HUES48 (cell line): ENCODE measurements around the gene DGKI.

Experiments used
- H3K27ac ChIP-seq: one replicate; pipeline ENCODE4 v1.7.0; 2013; ENCODE audit warnings: low read depth, low read length, inconsistent platforms
- H3K27me3 ChIP-seq: 2 replicates; pipeline ENCODE4 v1.6.1; 2013; ENCODE audit warnings: mild to moderate bottlenecking, low read length; ENCODE audit not compliant: control insufficient read depth, insufficient read depth
- H3K36me3 ChIP-seq: 2 replicates; pipeline ENCODE4 v1.6.1; 2013; ENCODE audit warnings: low read length; ENCODE audit not compliant: control insufficient read depth, insufficient read depth
- H3K4me1 ChIP-seq: 2 replicates; pipeline ENCODE4 v1.6.1; 2013; ENCODE audit warnings: mild to moderate bottlenecking, low read length; ENCODE audit not compliant: control insufficient read depth, insufficient read depth
- H3K4me3 ChIP-seq: 2 replicates; pipeline ENCODE4 v1.5.1; 2013; ENCODE audit warnings: mild to moderate bottlenecking, low read depth, low read length
- H3K9ac ChIP-seq: 2 replicates; pipeline ENCODE4 v1.6.1; 2013; ENCODE audit warnings: mild to moderate bottlenecking, low read depth, low read length, moderate library complexity
- H3K9me3 ChIP-seq: 2 replicates; pipeline ENCODE4 v1.6.1; 2013; ENCODE audit warnings: low read length; ENCODE audit not compliant: control insufficient read depth, insufficient read depth

Gene DGKI

DNA sequence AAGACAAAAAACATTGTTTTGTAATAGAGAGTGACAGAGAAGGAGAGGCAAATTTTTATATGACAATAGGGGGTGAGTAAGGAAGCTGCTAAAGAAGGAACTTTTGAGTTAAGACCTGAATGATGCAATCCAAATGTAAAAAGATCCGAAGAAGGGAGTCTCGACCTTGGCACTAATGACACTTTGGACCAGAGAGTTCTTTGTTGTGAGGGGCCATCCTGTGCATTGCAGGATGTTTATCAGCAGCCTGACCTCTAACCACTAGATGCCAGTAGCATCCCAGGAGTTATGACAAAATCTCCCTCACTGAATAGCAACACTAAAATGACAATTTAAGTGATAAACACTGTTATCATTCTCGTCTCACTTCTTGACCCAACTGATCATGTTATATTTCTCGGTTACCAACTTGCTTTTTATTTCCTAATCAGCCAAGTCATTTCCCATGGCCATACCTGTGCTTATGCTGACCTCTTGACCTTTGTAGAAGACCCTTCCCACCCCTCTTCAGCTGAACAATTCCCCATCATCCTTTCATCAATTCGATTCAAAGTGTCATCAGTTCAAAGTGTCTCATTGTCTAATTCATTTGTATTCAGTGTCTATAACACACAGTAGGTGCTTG lies 30.0 kb downstream of the DGKI start:
- Histone ChIP-seq H3K27me3 (no peaks in the 10 kb centered on the region), H3K27ac (no peak overlapping the region), H3K9ac (no peak overlapping the region), H3K36me3 (no peaks in the 10 kb centered on the region), H3K9me3 (no peaks in the 10 kb centered on the region), H3K4me1 (peaks cover 28% of the 10 kb centered on the region), H3K4me3 (no peak overlapping the region)

DNA sequence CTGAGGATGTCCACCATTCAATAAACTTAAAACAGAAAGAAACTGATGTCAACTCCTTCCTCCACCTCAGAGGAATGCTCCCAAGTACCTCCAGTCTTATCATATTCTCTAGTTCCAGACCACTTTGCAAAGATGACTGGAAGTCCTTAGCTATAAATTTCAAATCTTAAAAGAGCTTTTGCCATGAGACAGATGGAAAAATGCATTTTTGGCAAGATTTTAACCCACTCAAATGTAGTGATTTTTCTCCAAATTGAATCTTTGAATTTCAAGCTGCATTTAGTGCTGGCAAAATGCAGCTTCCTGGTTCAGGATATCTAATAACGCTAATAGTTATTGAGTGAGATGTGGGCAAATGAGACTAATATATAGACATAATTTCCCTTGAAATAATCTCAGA lies 33.2 kb downstream of the DGKI start:
- H3K27me3 ChIP-seq, result no peaks in the 10 kb centered on the region
- H3K9me3 ChIP-seq, result no peaks in the 10 kb centered on the region
- no peak overlapping the region for H3K4me3 ChIP-seq
- H3K9ac ChIP-seq, result no peak overlapping the region
- 0 out of 2 replicates have a peak, but pooled peaks cover 7% of the 10 kb centered on the region for H3K4me1 ChIP-seq
- H3K27ac ChIP-seq, result no peak overlapping the region
- H3K36me3 ChIP-seq, result no peaks in the 10 kb centered on the region

DNA sequence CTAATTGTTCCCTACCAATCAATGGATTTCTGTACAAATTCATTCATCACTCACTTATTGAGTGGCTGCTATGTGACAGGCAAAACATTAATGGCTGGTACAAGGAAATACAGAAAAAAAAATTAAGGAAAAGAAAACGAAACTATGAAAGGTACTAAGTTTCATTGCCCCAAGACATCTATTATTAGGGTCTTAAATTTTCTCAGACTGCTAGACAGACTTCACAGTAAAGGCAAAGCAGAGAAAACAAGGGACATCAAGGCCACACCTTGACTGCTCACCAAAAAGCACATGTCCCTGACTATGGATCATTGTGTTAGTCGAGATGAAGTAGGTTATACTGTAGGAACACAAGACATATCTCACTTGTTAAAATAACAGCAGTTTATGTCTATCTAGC lies 36.5 kb downstream of the DGKI start:
- Histone ChIP-seq H3K4me1 (peaks cover 10% of the 10 kb centered on the region), H3K4me3 (no peak overlapping the region)

DNA sequence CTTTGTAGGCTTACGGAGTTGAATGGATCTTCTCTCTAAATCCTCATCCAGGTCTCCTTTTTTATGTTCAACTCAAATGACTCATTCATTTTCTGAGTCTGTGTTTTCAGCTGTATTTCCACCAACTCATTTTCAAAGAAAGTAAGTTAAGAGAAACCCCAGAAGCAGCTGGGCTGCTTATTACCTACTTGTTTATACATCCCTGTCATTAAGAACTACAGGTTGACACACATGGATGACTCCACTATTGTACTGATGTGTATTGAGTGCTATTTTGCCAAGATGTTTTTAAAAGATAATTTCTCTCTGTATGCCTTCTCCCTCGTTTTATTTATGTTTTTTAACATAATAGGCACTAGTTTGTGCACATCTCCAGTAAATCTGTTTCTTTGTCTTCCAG lies 41.9 kb downstream of the DGKI start:
- H3K4me3 ChIP-seq, result no peak overlapping the region
- H3K9me3 ChIP-seq, result no peaks in the 10 kb centered on the region
- no peaks in the 10 kb centered on the region for H3K27me3 ChIP-seq
- H3K9ac ChIP-seq, result no peak overlapping the region
- no peak overlapping the region for H3K27ac ChIP-seq
- H3K36me3 ChIP-seq, result no peaks in the 10 kb centered on the region
- peaks cover 23% of the 10 kb centered on the region for H3K4me1 ChIP-seq

More for the DNA sequence above, 36.5 kb downstream of the DGKI start:
- Histone ChIP-seq H3K27ac (no peak overlapping the region), H3K36me3 (no peaks in the 10 kb centered on the region), H3K9me3 (no peaks in the 10 kb centered on the region), H3K9ac (no peak overlapping the region), H3K27me3 (no peaks in the 10 kb centered on the region)

DNA sequence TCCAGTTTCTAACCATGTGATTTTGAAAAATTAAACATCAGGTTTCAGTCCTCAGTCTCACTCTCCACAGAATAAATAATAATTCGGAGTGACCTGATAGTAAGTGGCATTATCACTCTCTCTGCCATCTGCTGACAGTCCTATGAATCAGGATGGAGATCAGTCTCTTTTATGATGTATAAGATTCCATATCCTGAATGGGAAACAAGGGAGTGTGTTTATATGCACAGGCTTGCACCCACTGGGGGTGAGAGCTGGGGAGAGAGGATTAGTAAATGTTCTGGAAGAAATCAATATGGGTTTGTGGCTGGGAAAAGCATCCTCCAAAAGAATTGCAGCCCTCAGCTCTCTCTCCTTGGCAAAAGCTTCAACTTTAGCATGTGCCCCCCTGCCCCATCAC lies 45.3 kb downstream of the DGKI start:
- no peak overlapping the region for H3K27ac ChIP-seq
- H3K9me3 ChIP-seq, result no peaks in the 10 kb centered on the region
- no peak overlapping the region for H3K4me3 ChIP-seq
- H3K4me1 ChIP-seq, result peaks cover 23% of the 10 kb centered on the region
- no peaks in the 10 kb centered on the region for H3K27me3 ChIP-seq
- H3K9ac ChIP-seq, result no peak overlapping the region
- H3K36me3 ChIP-seq, result no peaks in the 10 kb centered on the region

DNA sequence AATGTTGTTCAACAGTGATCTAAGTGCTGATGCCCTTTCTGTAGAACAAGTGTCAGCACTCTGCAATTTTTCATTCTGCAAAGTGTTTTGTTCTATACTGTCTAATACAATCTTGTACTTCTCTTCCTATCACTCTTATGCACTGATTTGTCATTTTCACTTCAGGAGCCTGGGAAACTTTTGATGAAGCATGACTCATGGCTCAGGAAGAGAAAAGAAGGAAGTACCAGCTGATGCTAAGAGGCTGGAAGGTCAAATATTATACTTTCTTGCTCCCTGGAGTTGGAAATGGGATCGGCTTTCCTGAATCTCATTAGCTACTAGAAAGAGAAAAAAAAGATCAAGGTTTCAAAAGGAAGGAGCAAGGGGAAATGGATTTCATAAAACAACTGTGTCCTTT lies 45.8 kb downstream of the DGKI start:
- H3K9me3 ChIP-seq, result no peaks in the 10 kb centered on the region
- H3K27ac ChIP-seq, result no peak overlapping the region
- no peak overlapping the region for H3K9ac ChIP-seq
- no peaks in the 10 kb centered on the region for H3K27me3 ChIP-seq
- peaks cover 21% of the 10 kb centered on the region for H3K4me1 ChIP-seq
- no peaks in the 10 kb centered on the region for H3K36me3 ChIP-seq
- no peak overlapping the region for H3K4me3 ChIP-seq

DNA sequence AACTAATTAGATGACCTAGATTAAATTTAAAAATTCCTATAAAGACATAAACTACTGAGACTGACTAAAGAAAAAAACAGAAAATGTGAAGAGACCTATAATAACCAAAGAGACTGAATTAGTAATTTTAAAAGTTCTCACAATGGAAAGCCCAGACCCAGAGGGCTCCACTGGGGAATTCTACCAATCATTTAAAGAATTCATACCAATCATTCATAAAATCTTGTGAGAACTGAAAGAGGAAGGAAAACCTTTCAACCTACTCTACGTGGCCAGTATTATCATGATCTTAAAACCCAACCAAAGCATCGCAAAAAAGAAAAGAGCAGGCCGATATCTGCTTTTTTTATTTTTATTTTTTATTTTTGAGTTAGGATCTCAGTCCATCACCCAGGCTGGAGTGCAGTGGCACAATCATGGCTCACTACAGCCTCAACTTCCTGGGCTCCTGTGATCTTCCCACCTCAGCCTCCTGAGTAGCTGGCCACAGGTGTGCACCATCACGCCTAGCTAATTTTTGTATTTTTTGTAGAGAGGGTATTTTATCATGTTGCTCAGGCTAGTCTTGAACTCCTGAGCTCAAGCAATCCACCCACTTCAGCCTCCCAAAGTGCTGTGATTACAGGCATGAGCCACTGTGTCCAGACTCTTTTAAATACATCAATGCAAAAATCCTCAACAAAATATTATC lies 48.6 kb downstream of the DGKI start:
- no peaks in the 10 kb centered on the region for H3K27me3 ChIP-seq
- no peaks in the 10 kb centered on the region for H3K36me3 ChIP-seq
- H3K4me3 ChIP-seq, result no peak overlapping the region
- no peak overlapping the region for H3K9ac ChIP-seq
- peaks cover 8% of the 10 kb centered on the region for H3K4me1 ChIP-seq
- no peak overlapping the region for H3K27ac ChIP-seq
- peaks cover 5% of the 10 kb centered on the region; the same call in 1 of the 2 replicates for H3K9me3 ChIP-seq

DNA sequence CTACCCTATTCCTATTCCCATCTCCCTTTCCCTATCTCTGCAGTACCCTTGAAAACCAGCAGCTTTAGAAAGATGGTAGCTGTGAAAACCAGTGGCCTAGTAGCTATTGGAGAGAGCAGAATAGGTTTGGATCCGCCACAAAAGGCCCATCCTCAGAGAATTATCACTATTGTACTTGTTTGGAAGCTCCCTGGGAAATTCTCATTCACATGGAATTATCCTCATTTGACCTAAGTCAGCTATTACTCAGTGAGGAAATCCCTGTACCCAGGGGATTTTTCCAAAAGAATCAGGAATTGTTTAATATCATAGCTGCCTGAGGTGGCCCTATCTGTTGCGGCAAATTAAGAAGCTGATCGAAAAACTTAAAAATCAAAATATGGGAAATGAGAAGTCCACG lies 51.6 kb downstream of the DGKI start:
- H3K27ac ChIP-seq, result no peak overlapping the region
- no peaks in the 10 kb centered on the region for H3K27me3 ChIP-seq
- no peak overlapping the region for H3K9ac ChIP-seq
- H3K36me3 ChIP-seq, result no peaks in the 10 kb centered on the region
- no peaks in the 10 kb centered on the region for H3K4me1 ChIP-seq
- H3K9me3 ChIP-seq, result peaks cover 5% of the 10 kb centered on the region; the same call in 1 of the 2 replicates
- no peak overlapping the region for H3K4me3 ChIP-seq

DNA sequence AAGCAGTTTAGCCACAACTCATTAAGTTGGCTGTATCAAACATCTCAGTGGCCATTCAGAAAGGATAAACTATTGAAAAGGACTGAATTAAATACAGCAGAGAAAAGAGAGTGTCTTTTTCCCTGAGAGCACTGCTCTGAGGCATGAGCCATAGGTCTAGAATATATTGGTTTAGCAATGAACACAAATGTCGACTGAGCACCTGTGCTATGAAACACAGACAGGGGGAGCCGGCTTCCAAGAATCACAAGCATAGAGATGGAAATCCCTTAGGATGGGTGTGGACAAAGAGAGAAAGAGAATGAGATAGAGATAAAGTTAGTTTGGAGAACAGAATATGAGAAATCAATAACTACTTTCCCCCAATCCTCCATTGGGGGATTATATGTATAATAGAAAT lies 54.8 kb downstream of the DGKI start:
- no peak overlapping the region for H3K4me3 ChIP-seq
- H3K27me3 ChIP-seq, result no peaks in the 10 kb centered on the region
- H3K9ac ChIP-seq, result no peak overlapping the region
- H3K36me3 ChIP-seq, result no peaks in the 10 kb centered on the region
- no peak overlapping the region for H3K27ac ChIP-seq
- H3K9me3 ChIP-seq, result peaks cover 5% of the 10 kb centered on the region; the same call in 1 of the 2 replicates
- H3K4me1 ChIP-seq, result no peaks in the 10 kb centered on the region

DNA sequence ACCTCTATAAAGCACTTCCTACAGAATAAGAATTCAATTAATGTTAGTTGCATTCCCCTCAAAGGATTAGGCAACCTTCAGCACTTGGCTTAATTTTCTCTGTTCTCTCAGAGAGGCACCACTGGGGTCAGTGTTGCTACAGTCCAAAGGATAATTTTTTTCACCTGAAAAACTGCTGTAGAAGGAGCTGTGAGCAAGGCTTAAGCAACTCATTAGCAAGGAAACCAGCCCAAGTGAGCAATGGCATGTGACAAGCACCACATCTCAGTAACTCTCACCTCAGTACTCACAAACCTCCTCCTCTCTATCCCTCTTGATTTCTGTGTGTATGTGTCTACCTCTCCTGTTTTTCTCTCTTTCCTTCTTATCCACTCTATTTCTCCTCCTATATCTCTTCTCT lies 55.9 kb downstream of the DGKI start:
- Histone ChIP-seq H3K9me3 (peaks cover 4% of the 10 kb centered on the region; the same call in 1 of the 2 replicates), H3K27me3 (no peaks in the 10 kb centered on the region), H3K36me3 (no peaks in the 10 kb centered on the region)

DNA sequence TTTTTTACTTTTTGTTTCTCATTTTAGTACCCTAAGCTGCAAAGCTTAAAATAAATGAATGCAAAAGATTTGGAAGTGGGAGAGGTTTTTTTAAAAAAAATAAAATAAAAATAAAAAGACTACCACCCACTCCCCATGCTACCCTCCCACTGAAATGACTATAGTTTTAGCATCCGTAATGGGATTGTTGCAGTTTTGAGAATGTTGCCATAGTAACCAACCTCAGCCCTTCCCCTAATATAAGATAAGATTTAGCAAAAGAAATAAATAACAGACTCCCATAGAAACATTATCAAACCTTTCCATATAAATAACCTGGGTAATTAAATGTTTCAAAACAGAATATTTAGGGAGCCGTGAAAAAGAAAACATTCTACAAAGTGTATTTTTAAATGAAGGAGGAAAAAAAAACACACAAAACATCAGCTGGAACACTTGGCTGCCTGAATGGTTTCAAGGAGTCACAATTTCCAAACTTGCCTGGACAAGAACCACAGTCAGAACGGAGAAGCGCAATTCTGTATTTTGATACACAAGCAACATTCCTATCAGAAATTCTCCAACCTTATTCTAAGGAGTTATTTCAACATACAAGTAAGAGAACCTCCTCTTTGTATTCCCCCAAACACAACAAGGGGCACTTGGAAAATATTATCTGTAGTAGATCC lies 57.4 kb downstream of the DGKI start:
- Histone ChIP-seq H3K4me1 (no peaks in the 10 kb centered on the region), H3K27ac (no peak overlapping the region), H3K4me3 (no peak overlapping the region), H3K27me3 (no peaks in the 10 kb centered on the region), H3K9ac (no peak overlapping the region), H3K36me3 (no peaks in the 10 kb centered on the region), H3K9me3 (no peaks in the 10 kb centered on the region)

More for the DNA sequence above, 55.9 kb downstream of the DGKI start:
- H3K27ac ChIP-seq, result no peak overlapping the region
- no peak overlapping the region for H3K4me3 ChIP-seq
- no peak overlapping the region for H3K9ac ChIP-seq
- no peaks in the 10 kb centered on the region for H3K4me1 ChIP-seq
